ENCODE data around the gene JTB. TPM values are rescaled to one million over a fixed set of nuclear protein-coding genes. Genes with fewer than 3 reads are reported as not detected.

Gene JTB
- total and polyA plus RNA-seq, 2 of the 4 experiments (the other 2 are of a cell fraction): 123 to 138 TPM

GRCh38 chr1:153960206-153960605, 17.3 kb downstream of the JTB start:
- no peak overlapping the region for H3K4me3 ChIP-seq (ENCODE audit: insufficient read depth, low read depth, low read length)
- H3K9me3 ChIP-seq (ENCODE audit: control insufficient read depth, insufficient read depth, low read length): no peaks in the 10 kb centered on the region
- peaks cover 18% of the 10 kb centered on the region for H3K4me1 ChIP-seq (ENCODE audit: control insufficient read depth, insufficient read depth, low read length)
- no peak overlapping the region for H3K9ac ChIP-seq (ENCODE audit: low read depth, low read length)
- no peak overlapping the region for H2BK120ac ChIP-seq (ENCODE audit: low read depth, low read length)
- no peak overlapping the region for H4K91ac ChIP-seq (ENCODE audit: insufficient read depth, low read depth, low read length)
- H2AFZ ChIP-seq (replicated peaks; ENCODE audit: low read length, poor library complexity): no peak overlapping the region
- H2BK5ac ChIP-seq (ENCODE audit: low read depth, low read length, poor library complexity, severe bottlenecking): no peak overlapping the region
- no peak overlapping the region for H3K18ac ChIP-seq (ENCODE audit: low read depth, low read length)
- H2AK9ac ChIP-seq (replicated peaks; ENCODE audit: low read depth, low read length, poor library complexity): no peak overlapping the region
- no peak overlapping the region for H4K8ac ChIP-seq (ENCODE audit: low read depth in 2 of 2, low read length in 2 of 2)
- no peak for TF ChIP-seq BHLHE40 (IDR thresholded peaks at IDR 0.05; ENCODE audit: low read depth, low read length)
- TF ChIP-seq, protein P1, sequence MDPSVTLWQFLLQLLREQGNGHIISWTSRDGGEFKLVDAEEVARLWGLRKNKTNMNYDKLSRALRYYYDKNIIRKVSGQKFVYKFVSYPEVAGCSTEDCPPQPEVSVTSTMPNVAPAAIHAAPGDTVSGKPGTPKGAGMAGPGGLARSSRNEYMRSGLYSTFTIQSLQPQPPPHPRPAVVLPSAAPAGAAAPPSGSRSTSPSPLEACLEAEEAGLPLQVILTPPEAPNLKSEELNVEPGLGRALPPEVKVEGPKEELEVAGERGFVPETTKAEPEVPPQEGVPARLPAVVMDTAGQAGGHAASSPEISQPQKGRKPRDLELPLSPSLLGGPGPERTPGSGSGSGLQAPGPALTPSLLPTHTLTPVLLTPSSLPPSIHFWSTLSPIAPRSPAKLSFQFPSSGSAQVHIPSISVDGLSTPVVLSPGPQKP (IDR thresholded peaks at IDR 0.05; ENCODE audit: borderline replicate concordance, low read depth, low read length): no peak
- no peak for TF ChIP-seq FOS (IDR thresholded peaks at IDR 0.05; ENCODE audit: low read depth, low read length)
- TF ChIP-seq USF2 (IDR thresholded peaks at IDR 0.05; ENCODE audit: low read depth, low read length): no peak
- no peak for TF ChIP-seq POLR2A (IDR thresholded peaks at IDR 0.05; ENCODE audit: low read depth, low read length)
- TF ChIP-seq CHD1 (IDR thresholded peaks at IDR 0.05; ENCODE audit: low read depth, low read length): no peak
- no peak for TF ChIP-seq NFE2L2 (IDR thresholded peaks at IDR 0.05; ENCODE audit: low read depth, low read length)
- TF ChIP-seq CEBPB (IDR thresholded peaks at IDR 0.05; ENCODE audit: low read depth, low read length): no peak
- no peak for TF ChIP-seq RAD21 (IDR thresholded peaks at IDR 0.05; ENCODE audit: low read length)
- TF ChIP-seq RFX5 (IDR thresholded peaks at IDR 0.05; ENCODE audit: low read depth, low read length): no peak
- no peak for TF ChIP-seq RCOR1 (IDR thresholded peaks at IDR 0.05; ENCODE audit: insufficient replicate concordance, low read length)
- no peak for TF ChIP-seq MXI1 (IDR thresholded peaks at IDR 0.05; ENCODE audit: borderline replicate concordance, low read depth, low read length)
- no peak for TF ChIP-seq MAZ (IDR thresholded peaks at IDR 0.05; ENCODE audit: borderline replicate concordance, low read depth, low read length)
- TF ChIP-seq SMC3 (IDR thresholded peaks at IDR 0.05; ENCODE audit: low read depth, low read length): no peak
- H3K4ac ChIP-seq (ENCODE audit: low read depth, low read length): no peak overlapping the region
- no peak overlapping the region for H2AK5ac ChIP-seq (ENCODE audit: low read depth, low read length)
- H4K5ac ChIP-seq (ENCODE audit: low read depth, low read length): no peak overlapping the region
- H2BK20ac ChIP-seq (ENCODE audit: low read depth, low read length): no peak overlapping the region
- peaks cover 21% of the 10 kb centered on the region for H3K9me1 ChIP-seq (ENCODE audit: insufficient read depth, low read length)
- no peak overlapping the region for H3K14ac ChIP-seq (replicated peaks; ENCODE audit: low read depth, low read length)
- H2BK15ac ChIP-seq (ENCODE audit: low read depth, low read length): no peak overlapping the region
- intact Hi-C loops (cut with micrococcal nuclease) (no loop called here), dilution Hi-C loops (cut with HindIII; ENCODE audit: low sequenced_read_pairs, unreplicated experiment) (no loop called here), in situ Hi-C loops (cut with MboI; ENCODE audit: low sequenced_read_pairs) (loop anchor here (25.0 kb wide), 1 partner anchor 423 kb away; the partner anchor contains the start of genes S100A3, S100A4, S100A5 and S100A6)
- H3K27ac ChIP-seq (ENCODE audit: insufficient read depth, low read length): no peak overlapping the region
- peaks cover 31% of the 10 kb centered on the region for H4K20me1 ChIP-seq (ENCODE audit: insufficient read depth, low read length)
- no peak for DNase-seq
- no peak overlapping the region for H3K23ac ChIP-seq (ENCODE audit: low read depth, low read length)
- CTCF ChIA-PET: no interaction called here
- H3K4me2 ChIP-seq (ENCODE audit: low read depth, low read length): no peak overlapping the region
- BruUV-seq (replicated peaks): no TSS peak
- H3K27me3 ChIP-seq (ENCODE audit: control insufficient read depth, insufficient read depth, low read length): no peaks in the 10 kb centered on the region
- WGBS, 2 experiments (ENCODE audit: extremely low coverage in 2 of 2, insufficient read length in 1 of 2): 83% methylated on average over 8 of the region's 11 CpGs; no CpG with 5 or more reads in 1 of the 2 experiments
- peaks cover 14 to 72% of the 10 kb centered on the region in 2 experiments for H3K79me1 ChIP-seq (ENCODE audit: low read depth in 1 of 2, low read length in 2 of 2)
- ATAC-seq (ENCODE audit: low read depth): no peak
- H3K56ac ChIP-seq (ENCODE audit: extremely low read depth, insufficient read depth, low read length): no peak overlapping the region
- POLR2A ChIA-PET (ENCODE audit: unreplicated experiment): no interaction called here
- peaks cover 13% of the 10 kb centered on the region; the same call in 1 of the 2 replicates for H3K36me3 ChIP-seq (ENCODE audit: control insufficient read depth, insufficient read depth, low read length)
